Forelimb muscle (tissue), 1 donor: ENCODE results near the gene HIF3A. TPM values are rescaled to one million over a fixed set of nuclear protein-coding genes. Genes with fewer than 3 reads are reported as not detected.

Experiments used
- DNase-seq: peaks from one replicate; pipeline ENCODE4 v3.0.0-alpha.2; 2013; ENCODE audit warnings: low read depth
- polyA plus RNA-seq: library from polyadenylated mRNA; unstranded; fragments of 120-200 nt; gene quantifications from one replicate; pipeline ENCODE4 v1.2.1, GENCODE V29; 2013; ENCODE audit not compliant: insufficient read length

HIF3A gene
- polyA plus RNA-seq, 1 donor: 330 TPM

GRCh38 chr19:46381756-46382345 is 85.0 kb downstream of the HIF3A start:
- no peak for DNase-seq

- DNase-seq: no peak
These were observed 86.5 kb downstream of the HIF3A start for GRCh38 chr19:46383171-46383815.

DNA sequence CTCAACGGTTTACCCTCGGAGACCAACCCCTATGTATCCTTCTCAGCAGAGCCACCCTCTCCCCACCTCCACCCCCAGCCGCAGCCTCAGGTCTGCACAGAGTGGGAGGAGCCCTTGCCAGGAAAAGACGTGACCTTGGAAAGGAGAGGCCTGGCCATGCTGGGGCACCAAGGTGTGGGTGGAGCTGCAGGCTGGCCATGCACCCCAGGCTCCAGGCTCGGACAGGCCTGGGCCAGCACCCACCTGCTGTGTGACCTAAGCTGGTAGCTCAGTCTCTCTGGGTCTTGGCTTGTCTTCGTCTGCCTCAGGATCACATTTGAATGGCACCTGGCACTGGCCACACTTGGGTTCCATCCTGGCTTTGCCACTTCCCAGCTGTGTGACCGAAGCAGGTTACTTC is 87.0 kb downstream of the HIF3A start:
- no peak for DNase-seq

GRCh38 chr19:46384396-46384795 is 87.6 kb downstream of the HIF3A start:
- no peak for DNase-seq

- DNase-seq: no peak
These were observed 88.8 kb downstream of the HIF3A start for GRCh38 chr19:46385636-46386035.

DNA sequence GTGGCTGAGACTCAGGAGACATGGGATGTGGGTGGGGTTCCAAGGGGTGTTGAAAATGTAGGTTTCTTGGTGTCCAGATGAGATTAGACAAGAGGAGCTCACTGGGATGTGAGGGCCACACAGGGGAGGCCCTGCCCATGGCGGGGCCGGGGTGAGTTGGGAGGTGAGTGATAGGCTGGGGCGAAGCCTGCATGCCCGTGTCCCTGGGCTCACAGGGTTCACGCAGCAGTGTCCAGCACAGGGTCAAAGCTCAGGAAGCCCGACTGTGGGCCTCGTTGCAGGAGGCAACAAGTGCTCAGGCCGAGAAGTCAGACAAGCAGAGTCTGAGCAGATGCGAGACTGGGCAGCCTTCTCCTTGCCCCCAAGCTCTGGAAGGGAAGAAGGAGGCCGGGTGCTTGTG is 89.3 kb downstream of the HIF3A start:
- DNase-seq: no peak

DNA sequence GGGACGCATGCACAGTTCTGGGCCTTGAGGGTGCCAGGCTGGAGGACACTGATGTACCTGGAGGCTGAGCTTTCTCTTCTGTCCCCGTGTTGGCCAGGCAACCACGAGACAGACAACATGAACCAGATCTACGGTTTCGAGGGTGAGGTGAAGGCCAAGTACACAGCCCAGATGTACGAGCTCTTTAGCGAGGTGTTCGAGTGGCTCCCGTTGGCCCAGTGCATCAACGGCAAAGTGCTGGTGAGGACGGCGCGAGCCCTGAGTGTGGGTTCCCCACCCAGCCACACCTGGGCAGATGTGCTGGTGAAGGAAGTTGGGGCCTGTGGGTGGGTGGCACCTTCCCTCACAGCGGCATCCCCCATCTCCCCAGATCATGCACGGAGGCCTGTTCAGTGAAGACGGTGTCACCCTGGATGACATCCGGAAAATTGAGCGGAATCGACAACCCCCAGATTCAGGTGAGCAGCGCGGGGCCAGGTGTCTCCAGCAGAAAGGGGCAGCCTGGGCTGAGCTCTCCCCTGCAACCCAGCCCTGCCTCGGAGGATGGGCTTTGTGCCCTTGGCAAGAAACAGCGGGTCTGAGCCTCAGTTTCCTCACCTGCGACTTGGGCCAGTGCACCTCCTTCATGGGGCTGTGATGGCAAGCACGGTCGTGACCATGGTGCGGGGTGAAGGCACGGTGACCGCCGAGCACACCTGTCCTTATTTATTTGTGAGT is 90.3 kb downstream of the HIF3A start:
- DNase-seq: no peak

DNA sequence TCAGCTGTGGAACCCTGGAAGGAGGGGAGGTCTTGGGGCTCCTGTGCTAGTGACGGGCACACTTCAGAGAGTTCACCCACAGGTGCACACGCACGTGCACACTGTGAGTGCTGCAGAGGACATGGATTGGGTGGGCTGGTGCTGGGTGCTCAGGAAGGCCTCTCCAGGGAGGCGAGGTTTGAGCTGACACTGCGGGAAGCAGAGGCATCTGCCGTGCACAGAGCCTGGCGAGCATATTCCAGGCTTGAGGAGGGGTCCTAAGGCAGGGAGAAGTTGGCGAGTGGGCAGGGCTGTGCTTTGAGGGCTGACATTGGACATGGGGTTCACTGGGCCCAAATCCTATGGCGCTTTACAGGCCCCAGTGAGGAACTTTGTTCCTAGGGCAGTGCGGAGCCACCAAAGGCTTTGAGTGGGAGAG is 90.9 kb downstream of the HIF3A start:
- no peak for DNase-seq

- no peak for DNase-seq
These were observed 91.7 kb downstream of the HIF3A start for GRCh38 chr19:46388311-46389095.

DNA sequence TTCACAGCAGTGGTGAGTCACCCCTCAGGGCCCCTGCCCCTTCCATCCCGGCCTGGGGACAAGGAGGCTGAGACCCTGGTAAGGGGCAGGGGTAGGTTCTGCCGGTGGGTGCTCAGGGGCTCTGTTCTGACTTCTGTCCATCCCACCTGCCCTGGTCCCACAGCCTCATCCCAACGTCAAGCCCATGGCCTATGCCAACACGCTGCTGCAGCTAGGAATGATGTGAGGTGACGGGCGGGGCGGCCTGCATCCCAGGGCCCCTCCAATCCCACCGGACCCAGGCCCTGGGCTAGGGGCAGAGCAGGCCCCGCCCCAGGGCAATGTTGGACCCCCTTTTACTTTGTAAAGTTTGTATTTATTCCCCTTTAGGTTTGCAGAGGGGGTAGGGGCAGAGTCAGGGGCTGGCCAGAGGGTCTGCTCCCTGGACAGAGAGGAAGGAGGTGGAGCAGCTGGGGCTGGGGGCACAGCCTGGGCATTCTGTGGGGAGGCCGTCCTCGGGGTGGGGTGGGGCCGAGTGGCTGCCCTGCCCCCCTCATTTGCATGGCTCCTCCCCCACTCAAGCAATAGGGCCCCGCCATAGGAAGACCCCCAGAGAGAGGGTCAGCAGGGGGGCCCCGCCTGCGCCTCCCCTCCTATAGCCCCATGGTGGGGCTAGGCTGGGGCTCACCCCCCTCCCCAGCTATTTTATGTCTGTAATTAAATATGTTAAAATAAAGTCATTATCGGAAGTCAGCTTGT is 93.4 kb downstream of the HIF3A start:
- DNase-seq: no peak

DNA sequence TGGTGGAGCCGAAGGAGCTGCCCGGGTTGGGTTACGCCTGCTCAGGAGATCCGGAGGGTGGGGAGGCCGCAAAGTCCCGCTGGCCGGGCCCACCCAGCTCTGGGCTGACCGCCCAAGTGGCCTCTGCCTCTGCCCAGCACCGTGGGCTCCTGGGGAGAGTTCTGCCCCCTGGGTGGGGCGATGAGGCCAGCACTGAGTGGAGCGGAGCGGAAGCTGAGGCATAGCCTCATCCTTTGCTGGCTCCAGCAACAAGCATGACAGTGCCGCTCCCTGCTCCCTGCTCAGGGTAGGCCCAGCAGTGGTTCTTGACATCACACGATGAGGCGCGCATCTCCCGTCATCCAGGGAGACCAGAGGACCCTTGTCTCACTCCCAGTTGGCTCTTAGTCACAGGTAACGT is 94.0 kb downstream of the HIF3A start:
- DNase-seq: no peak

DNA sequence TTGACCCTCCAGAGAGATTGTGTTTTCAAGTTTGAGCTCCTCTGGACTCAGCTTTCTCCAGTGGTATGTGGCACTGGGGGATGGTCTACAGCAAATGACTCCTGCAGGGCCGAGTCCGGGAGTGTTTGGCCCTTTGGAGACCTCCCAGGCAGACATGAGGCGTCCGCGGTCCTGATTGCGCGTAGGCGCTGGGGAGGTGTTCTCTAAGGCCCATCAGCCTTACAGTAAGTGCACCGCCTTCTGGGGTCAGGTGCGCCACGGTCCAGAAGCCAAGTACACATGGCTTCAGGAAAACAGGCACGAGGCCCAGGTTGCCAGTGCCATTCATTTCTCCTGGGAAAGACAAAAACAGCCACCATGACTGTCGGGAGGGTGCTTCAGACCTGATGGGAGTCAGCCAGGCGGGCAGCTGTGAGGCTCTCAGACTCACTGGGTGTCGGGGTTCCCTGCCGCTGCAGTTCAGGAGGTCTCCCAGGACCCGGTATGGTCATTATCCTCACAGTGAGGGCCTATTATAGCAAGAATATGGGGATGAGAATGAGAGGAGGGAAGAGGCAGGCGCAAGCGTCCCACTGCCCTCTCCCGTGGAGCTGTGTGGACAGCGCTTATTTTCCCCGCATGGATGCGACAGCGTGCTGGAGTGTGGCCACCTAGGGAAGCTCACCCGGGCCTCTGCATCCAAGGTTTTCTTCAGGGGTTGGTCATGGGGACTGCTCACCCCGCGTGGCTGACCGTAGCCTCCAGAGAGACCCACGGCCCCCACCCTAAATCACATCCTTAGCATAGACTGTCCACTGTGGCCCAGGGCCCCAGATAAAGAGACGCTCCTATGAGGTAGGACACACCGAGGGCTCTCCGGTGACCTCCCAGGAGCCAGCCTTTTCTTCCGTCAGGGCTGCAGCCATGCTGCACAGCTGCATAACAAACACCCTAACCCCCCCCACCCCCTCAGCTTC is 94.7 kb downstream of the HIF3A start:
- no peak for DNase-seq

DNA sequence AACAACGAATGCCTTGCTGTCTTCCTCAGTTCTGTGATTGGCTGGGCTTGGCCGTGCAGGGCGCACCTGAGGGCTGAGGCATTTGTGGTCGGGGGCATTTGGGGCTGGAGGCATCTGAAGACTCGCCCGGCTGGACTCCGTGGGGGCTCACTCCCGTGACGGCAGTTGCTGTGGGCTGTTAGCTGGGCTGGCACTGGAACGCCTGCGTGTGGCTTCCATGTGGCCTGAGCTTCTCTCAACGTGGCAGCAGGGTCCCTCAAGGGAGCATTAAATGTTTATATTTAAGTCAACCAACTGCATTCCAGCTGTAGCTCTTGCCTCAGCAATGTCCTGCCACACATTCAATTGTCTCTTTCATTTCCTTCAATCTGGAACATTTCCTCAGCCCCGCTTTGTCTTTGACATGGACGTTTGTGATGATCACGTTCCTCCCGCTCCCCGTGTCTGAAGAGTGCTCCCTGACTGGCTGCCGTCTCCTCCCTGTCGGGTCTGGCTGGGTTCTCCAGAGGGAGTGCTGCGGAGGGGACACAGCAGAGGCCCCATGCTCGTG is 95.5 kb downstream of the HIF3A start:
- DNase-seq: no peak

DNA sequence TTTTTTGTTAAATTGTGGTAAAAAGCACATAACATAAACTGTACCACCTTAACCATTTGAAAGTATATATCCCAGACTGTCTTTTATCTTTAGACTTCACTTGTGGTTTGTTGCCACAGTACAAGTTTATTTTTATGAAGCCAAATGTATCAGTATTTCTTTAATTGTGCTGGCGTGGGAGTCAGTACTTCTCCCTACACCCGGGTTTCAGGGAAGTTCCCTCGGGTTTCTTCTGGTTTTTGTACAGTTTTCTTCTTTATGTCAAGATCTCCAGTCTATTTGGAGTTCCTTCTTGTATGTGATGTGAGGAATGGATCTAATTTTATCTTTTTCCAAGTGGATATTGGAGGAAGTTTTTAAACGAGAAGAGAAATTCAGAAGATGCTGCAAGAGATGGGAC is 96.0 kb downstream of the HIF3A start:
- DNase-seq: no peak

Other genes with a start within 250 kb of the HIF3A start
- gene IGFL3, start 172.4 kb upstream of the HIF3A start, polyA plus RNA-seq: not detected
- not detected for gene IGFL2, start 148.8 kb upstream of the HIF3A start, polyA plus RNA-seq
- gene IGFL1, start 67.3 kb upstream of the HIF3A start, polyA plus RNA-seq: not detected
- gene PPP5C, start 50.0 kb downstream of the HIF3A start, polyA plus RNA-seq: 58.3 TPM
- 63.1 TPM for gene CCDC8, start 116.5 kb downstream of the HIF3A start, polyA plus RNA-seq
- gene PNMA8C, start 131.9 kb downstream of the HIF3A start, polyA plus RNA-seq: 0.73 TPM
- gene PNMA8A, start 174.5 kb downstream of the HIF3A start, polyA plus RNA-seq: 35.9 TPM
- gene PNMA8B, start 198.8 kb downstream of the HIF3A start, polyA plus RNA-seq: 2.5 TPM